ENCODE data around the gene MACROD2.
A peak's percentile ranks its signal among the peaks of the same experiment; 100 is the strongest.

MACROD2 gene

GRCh38 chr20:15422966-15423365 lies 1427.7 kb downstream of the MACROD2 start:
- no peak for DNase-seq

- no peak for DNase-seq
These were observed 1444.2 kb downstream of the MACROD2 start for GRCh38 chr20:15439551-15439950.

GRCh38 chr20:15440049-15440820 lies 1444.9 kb downstream of the MACROD2 start:
- no peak for DNase-seq

- no peak for DNase-seq
These were observed 1449.9 kb downstream of the MACROD2 start for GRCh38 chr20:15445056-15445840.

- no peak for DNase-seq
These were observed 1451.1 kb downstream of the MACROD2 start for GRCh38 chr20:15446373-15446772.

GRCh38 chr20:15447549-15447948 lies 1452.2 kb downstream of the MACROD2 start:
- no peak for DNase-seq

- DNase-seq: no peak
These were observed 1453.7 kb downstream of the MACROD2 start for GRCh38 chr20:15449061-15449460.

- DNase-seq: no peak
These were observed 1455.9 kb downstream of the MACROD2 start for GRCh38 chr20:15451241-15451640.

- DNase-seq: no peak
These were observed 1460.0 kb downstream of the MACROD2 start for GRCh38 chr20:15455279-15455678.

- DNase-seq: no peak
These were observed 1466.6 kb downstream of the MACROD2 start for GRCh38 chr20:15461938-15462337.

GRCh38 chr20:15475483-15475882 lies 1480.2 kb downstream of the MACROD2 start:
- DNase-seq: peak in 1 of 2 donors; percentile 1

- DNase-seq: no peak
These were observed 1480.9 kb downstream of the MACROD2 start for GRCh38 chr20:15476186-15476585.

GRCh38 chr20:15476781-15477180 lies 1481.5 kb downstream of the MACROD2 start:
- DNase-seq: no peak

GRCh38 chr20:15482525-15482924 lies 1487.2 kb downstream of the MACROD2 start:
- no peak for DNase-seq

GRCh38 chr20:15485519-15485918 lies 1490.2 kb downstream of the MACROD2 start:
- no peak for DNase-seq

- DNase-seq: no peak
These were observed 1491.7 kb downstream of the MACROD2 start for GRCh38 chr20:15487030-15487429.

GRCh38 chr20:15487682-15488081 lies 1492.4 kb downstream of the MACROD2 start:
- DNase-seq: no peak

- no peak for DNase-seq
These were observed 1496.3 kb downstream of the MACROD2 start for GRCh38 chr20:15491575-15491974.

GRCh38 chr20:15494851-15495250 lies 1499.5 kb downstream of the MACROD2 start:
- no peak for DNase-seq

GRCh38 chr20:15496501-15497039 lies 1501.3 kb downstream of the MACROD2 start:
- no peak for DNase-seq

- DNase-seq: no peak
These were observed 1503.6 kb downstream of the MACROD2 start for GRCh38 chr20:15498926-15499325.

- DNase-seq: no peak
These were observed 1511.0 kb downstream of the MACROD2 start for GRCh38 chr20:15506311-15506710.

GRCh38 chr20:15507151-15507550 lies 1511.8 kb downstream of the MACROD2 start:
- no peak for DNase-seq

- DNase-seq: no peak
These were observed 1516.2 kb downstream of the MACROD2 start for GRCh38 chr20:15511551-15511950.

Measured in hippocampal formation (tissue), 2 donors.